Nephron (organoid): ENCODE data around the gene ZNF827.
"Not testable (repeated sequence)": the region's sequence is repeated elsewhere in the genome, so short reads cannot be mapped to it uniquely, and the experiment has no call there.

Source experiments
- H3K27ac Mint-ChIP-seq, 3 experiments: 2 replicates each; pipeline ENCODE4 v1.8.0; 2020; ENCODE audit warnings: mixed read lengths in 3 of 3, mild to moderate bottlenecking in 2 of 3, moderate library complexity in 1 of 3
- H3K27me3 Mint-ChIP-seq: 2 replicates; pipeline ENCODE4 v1.8.0; 2021; ENCODE audit warnings: low read depth, mild to moderate bottlenecking, moderate library complexity, mixed read lengths
- H3K36me3 Mint-ChIP-seq: 2 replicates; pipeline ENCODE4 v1.8.0; 2020; ENCODE audit warnings: low read depth, mixed read lengths
- H3K4me1 Mint-ChIP-seq: 2 replicates; pipeline ENCODE4 v1.8.0; 2020; ENCODE audit warnings: mixed read lengths
- H3K4me3 Mint-ChIP-seq, 3 experiments: 2 replicates each; pipeline ENCODE4 v1.8.0; 2020; ENCODE audit warnings: mild to moderate bottlenecking in 3 of 3, mixed read lengths in 3 of 3, moderate library complexity in 2 of 3
- H3K9me3 Mint-ChIP-seq: 2 replicates; pipeline ENCODE4 v1.8.0; 2020; ENCODE audit warnings: mixed read lengths
- TF ChIP-seq, protein P1 (sequence below), 3 experiments: fragments of 200-600 bp; sonication (generic); IDR thresholded peaks; one replicate each; pipeline ENCODE4 v1.5.0; 2021; ENCODE audit warnings: antibody characterized with exemption in 3 of 3; ENCODE audit not compliant: unreplicated experiment in 3 of 3

Gene ZNF827

DNA sequence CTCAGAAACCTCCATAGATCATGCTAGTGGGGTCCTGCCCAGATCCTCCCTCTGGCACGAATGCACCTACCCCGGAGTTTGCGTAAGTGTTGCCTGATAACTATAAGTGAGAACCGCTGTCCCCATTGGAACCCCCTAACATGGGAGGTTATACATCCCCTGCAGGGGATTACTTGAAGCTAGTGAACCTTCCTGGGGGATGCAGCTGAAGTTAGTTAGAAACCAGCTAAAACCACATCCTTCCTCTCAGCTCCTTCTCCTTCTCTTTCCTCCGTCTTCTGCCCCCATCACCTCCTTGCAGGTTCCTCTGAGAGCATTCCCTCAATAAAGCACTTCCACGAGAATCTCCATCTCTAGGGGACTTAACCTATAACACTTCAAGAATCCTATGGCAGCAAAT, 95.0 kb downstream of the ZNF827 start:
- Mint-ChIP-seq H3K27me3 (no peaks in the 10 kb centered on the region), H3K9me3 (no peaks in the 10 kb centered on the region), H3K4me3 (no peak overlapping the region), H3K4me1 (peaks cover 16% of the 10 kb centered on the region), H3K27ac (no peak overlapping the region), H3K36me3 (peaks cover 79% of the 10 kb centered on the region)
- TF ChIP-seq, protein P1, sequence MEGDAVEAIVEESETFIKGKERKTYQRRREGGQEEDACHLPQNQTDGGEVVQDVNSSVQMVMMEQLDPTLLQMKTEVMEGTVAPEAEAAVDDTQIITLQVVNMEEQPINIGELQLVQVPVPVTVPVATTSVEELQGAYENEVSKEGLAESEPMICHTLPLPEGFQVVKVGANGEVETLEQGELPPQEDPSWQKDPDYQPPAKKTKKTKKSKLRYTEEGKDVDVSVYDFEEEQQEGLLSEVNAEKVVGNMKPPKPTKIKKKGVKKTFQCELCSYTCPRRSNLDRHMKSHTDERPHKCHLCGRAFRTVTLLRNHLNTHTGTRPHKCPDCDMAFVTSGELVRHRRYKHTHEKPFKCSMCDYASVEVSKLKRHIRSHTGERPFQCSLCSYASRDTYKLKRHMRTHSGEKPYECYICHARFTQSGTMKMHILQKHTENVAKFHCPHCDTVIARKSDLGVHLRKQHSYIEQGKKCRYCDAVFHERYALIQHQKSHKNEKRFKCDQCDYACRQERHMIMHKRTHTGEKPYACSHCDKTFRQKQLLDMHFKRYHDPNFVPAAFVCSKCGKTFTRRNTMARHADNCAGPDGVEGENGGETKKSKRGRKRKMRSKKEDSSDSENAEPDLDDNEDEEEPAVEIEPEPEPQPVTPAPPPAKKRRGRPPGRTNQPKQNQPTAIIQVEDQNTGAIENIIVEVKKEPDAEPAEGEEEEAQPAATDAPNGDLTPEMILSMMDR (IDR thresholded peaks at IDR 0.05; ENCODE audit: unreplicated experiment in 3 of 3): no peak

DNA sequence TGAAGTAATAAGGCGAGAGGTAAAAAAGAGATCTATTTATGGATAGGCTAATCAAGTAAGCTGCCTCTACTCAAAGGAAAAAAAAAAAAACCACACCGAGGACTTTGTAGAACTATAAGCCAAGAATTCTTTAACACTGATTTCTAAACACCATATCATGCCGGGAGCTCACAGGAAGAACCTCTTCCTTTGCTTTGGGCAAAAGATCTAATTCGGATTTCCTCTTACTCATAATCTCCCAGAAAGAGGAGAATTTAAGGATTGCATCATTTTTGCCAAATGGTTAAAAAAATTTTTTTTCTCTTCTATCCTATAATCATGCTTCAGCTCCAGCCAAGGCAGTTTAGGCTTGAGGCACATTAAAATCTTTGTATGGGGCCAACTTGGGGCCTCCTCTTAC, 95.5 kb downstream of the ZNF827 start:
- H3K9me3 Mint-ChIP-seq: no peaks in the 10 kb centered on the region
- peaks cover 11% of the 10 kb centered on the region for H3K4me1 Mint-ChIP-seq
- H3K4me3 Mint-ChIP-seq: no peak overlapping the region
- TF ChIP-seq, protein P1 (IDR thresholded peaks at IDR 0.05; ENCODE audit: unreplicated experiment in 3 of 3): no peak
- no peaks in the 10 kb centered on the region for H3K27me3 Mint-ChIP-seq
- H3K27ac Mint-ChIP-seq: no peak overlapping the region
- peaks cover 77% of the 10 kb centered on the region for H3K36me3 Mint-ChIP-seq

DNA sequence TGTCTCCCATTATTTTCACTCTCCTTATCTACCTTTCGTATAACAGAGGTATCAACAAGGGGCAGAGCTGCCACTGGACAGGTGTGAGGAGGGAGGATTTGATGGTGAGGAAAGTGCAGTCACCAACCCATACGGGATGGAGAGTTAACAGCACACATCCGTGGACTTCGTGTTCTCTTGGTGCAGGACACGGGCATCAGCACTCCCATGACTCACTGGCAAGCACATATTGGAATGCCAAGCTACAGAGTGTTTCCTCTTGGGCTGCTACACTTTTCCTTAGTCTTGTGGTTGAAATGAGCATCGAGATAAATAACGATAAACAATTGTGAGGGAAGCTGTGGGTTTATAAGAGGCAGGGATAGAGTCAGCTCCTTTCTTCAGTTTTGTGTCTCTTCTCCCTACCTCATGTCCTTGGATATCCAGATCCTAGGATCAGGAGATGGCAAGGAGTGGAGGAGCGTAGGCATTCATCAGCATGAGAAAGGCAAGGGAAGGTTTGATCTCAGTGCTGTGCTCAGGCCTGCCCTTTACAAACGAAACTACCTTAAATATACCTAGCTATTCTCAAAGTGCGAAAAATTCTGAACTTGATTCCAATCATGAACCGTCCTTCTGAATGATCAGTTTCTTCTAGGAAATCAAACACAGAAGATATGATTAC, 96.3 kb downstream of the ZNF827 start:
- Mint-ChIP-seq H3K4me1 (peaks cover 3% of the 10 kb centered on the region), H3K9me3 (no peaks in the 10 kb centered on the region), H3K27me3 (no peaks in the 10 kb centered on the region), H3K27ac (no peak overlapping the region), H3K4me3 (no peak overlapping the region), H3K36me3 (peaks cover 77% of the 10 kb centered on the region)
- TF ChIP-seq, protein P1 (IDR thresholded peaks at IDR 0.05; ENCODE audit: unreplicated experiment in 3 of 3): no peak

DNA sequence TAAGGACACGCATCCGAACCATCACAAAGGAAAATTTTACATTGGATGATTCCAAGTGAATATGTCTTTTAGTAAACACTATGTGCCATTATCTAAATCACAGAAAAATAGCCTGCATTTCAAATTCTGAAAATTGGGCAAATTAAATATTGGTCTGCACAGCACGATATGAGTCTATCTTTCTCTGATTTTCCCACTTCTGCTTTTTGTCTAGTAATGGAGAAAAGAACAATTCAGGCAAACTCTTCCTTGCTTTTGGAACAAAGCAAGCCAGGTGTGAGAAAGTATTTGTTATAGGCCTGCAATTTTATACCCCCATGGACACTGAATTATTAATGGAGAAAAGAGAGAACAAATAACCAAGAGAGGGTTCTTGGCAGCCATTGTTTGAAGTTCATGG, 97.8 kb downstream of the ZNF827 start:
- TF ChIP-seq, protein P1 (IDR thresholded peaks at IDR 0.05; ENCODE audit: unreplicated experiment in 3 of 3): no peak
- no peaks in the 10 kb centered on the region for H3K27me3 Mint-ChIP-seq
- H3K4me1 Mint-ChIP-seq: no peaks in the 10 kb centered on the region
- no peak overlapping the region for H3K4me3 Mint-ChIP-seq
- H3K9me3 Mint-ChIP-seq: no peaks in the 10 kb centered on the region
- H3K27ac Mint-ChIP-seq: no peak overlapping the region
- H3K36me3 Mint-ChIP-seq: peaks cover 83% of the 10 kb centered on the region

DNA sequence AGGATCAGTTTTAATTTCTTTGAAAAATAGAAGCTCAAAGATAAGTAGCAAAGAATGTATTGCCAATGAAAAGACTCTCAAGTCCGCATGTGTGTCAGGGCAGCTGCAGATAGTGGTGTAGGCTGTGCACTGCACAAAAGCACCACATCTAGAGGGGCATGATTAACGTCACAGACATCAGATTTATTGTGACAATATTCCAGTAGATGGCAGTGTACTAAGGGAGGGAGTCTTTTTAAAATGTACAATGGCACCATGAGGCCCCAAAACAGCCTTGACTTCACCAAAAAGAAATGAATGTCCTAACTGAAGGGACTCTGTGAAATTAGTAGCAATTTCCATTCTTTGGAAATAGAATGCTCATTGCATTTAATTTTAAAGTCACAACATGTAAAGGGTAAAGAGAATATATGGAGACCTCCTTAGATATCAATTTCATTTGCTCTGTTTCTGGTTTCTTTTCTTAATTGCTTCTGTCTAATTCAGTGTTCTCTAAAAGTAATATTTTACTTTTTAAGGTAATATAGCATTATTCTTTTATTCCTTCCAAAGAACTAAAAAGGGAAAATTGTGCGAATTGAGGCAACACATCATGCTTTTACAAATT, 98.4 kb downstream of the ZNF827 start:
- TF ChIP-seq, protein P1 (IDR thresholded peaks at IDR 0.05; ENCODE audit: unreplicated experiment in 3 of 3): peak; percentile 30 to 34 (median 33)
- Mint-ChIP-seq H3K27ac (no peak overlapping the region), H3K4me3 (no peak overlapping the region), H3K9me3 (no peaks in the 10 kb centered on the region), H3K36me3 (peaks cover 81% of the 10 kb centered on the region), H3K4me1 (no peaks in the 10 kb centered on the region), H3K27me3 (no peaks in the 10 kb centered on the region)

DNA sequence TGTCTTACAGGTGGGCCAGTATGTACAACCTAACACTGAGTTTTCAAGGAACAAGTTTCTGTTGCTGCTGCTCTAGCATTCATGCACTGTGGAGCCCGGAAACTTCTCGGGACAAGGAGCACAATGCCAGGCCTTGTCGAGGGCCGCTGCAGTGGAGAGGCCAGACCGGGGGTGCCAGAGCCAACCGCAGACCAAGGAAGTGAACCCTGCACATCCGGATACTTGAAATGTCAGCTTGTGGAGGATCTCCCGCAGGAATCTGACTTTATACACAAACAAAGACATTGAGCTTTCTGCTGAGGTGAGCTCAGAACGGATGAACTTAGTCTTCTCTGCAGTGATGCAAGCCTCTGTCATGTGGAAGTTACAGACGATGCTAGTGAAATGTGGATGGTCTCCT, 99.5 kb downstream of the ZNF827 start:
- TF ChIP-seq, protein P1 (IDR thresholded peaks at IDR 0.05; ENCODE audit: unreplicated experiment in 3 of 3): no peak

DNA sequence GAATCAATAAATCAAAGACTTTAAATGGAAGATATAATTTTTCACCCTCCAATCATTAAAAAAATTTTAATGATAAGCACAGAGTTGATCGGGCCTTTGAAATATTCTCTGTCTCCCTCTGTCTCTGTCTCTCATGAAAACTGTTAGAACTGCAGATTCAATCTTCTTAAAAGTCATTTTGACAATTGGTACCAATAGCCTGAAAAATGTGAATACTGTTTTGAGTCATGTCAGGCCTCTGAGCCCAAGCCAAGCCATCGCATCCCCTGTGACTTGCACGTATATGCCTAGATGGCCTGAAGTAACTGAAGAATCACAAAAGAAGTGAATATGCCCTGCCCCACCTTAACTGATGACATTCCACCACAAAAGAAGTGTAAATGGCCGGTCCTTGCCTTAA, 106.2 kb downstream of the ZNF827 start:
- H3K27me3 Mint-ChIP-seq, H3K9me3 Mint-ChIP-seq, H3K4me1 Mint-ChIP-seq, H3K4me3 Mint-ChIP-seq, H3K27ac Mint-ChIP-seq: not testable (repeated sequence)
- H3K36me3 Mint-ChIP-seq: peaks cover 77% of the 10 kb centered on the region

More for the DNA sequence above, 99.5 kb downstream of the ZNF827 start:
- Mint-ChIP-seq H3K9me3 (no peaks in the 10 kb centered on the region), H3K27me3 (no peaks in the 10 kb centered on the region), H3K4me1 (no peaks in the 10 kb centered on the region), H3K27ac (no peak overlapping the region), H3K4me3 (no peak overlapping the region), H3K36me3 (peaks cover 80% of the 10 kb centered on the region)
